ENCODE results near the gene NEDD4L. TPM values are rescaled to one million over a fixed set of nuclear protein-coding genes. Genes with fewer than 3 reads are reported as not detected.

Gene NEDD4L
- total RNA-seq, 1 donor from 2014 or later: 93.9 TPM

- H3K27me3 ChIP-seq (ENCODE audit: insufficient read depth, low read length): no peaks in the 10 kb centered on the region
- H3K27ac ChIP-seq (ENCODE audit: low read depth, low read length): no peak overlapping the region
- Mint-ChIP-seq H3K36me3 (ENCODE audit: low read depth, unreplicated experiment) (no peaks in the 10 kb centered on the region), H3K27me3 (ENCODE audit: low read depth, unreplicated experiment) (peaks cover 23% of the 10 kb centered on the region), H3K4me3 (ENCODE audit: unreplicated experiment) (no peak overlapping the region), H3K9me3 (ENCODE audit: unreplicated experiment) (no peaks in the 10 kb centered on the region), H3K27ac (ENCODE audit: unreplicated experiment) (no peak overlapping the region), H3K4me1 (ENCODE audit: low read depth, unreplicated experiment) (no peaks in the 10 kb centered on the region)
- no peak for TF ChIP-seq EZH2 (IDR thresholded peaks at IDR 0.05; ENCODE audit: insufficient read depth, low read length)
- TF ChIP-seq, protein P1, sequence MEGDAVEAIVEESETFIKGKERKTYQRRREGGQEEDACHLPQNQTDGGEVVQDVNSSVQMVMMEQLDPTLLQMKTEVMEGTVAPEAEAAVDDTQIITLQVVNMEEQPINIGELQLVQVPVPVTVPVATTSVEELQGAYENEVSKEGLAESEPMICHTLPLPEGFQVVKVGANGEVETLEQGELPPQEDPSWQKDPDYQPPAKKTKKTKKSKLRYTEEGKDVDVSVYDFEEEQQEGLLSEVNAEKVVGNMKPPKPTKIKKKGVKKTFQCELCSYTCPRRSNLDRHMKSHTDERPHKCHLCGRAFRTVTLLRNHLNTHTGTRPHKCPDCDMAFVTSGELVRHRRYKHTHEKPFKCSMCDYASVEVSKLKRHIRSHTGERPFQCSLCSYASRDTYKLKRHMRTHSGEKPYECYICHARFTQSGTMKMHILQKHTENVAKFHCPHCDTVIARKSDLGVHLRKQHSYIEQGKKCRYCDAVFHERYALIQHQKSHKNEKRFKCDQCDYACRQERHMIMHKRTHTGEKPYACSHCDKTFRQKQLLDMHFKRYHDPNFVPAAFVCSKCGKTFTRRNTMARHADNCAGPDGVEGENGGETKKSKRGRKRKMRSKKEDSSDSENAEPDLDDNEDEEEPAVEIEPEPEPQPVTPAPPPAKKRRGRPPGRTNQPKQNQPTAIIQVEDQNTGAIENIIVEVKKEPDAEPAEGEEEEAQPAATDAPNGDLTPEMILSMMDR (IDR thresholded peaks at IDR 0.05; ENCODE audit: insufficient read depth, low read depth, low read length): no peak
- H3K4me3 ChIP-seq (ENCODE audit: insufficient read depth, low read depth, low read length): no peak overlapping the region
- H3K9ac ChIP-seq (ENCODE audit: low read length): no peak overlapping the region
- no peaks in the 10 kb centered on the region for H3K9me3 ChIP-seq (ENCODE audit: insufficient read depth, low read depth, low read length)
- H2AFZ ChIP-seq (ENCODE audit: low read depth, low read length): no peak overlapping the region
- no peaks in the 10 kb centered on the region for H3K79me2 ChIP-seq (ENCODE audit: insufficient read depth, low read length)
- FAIRE-seq (no peak), DNase-seq (ENCODE audit: low read depth) (no peak)
- H3K4me2 ChIP-seq (ENCODE audit: low read length): no peak overlapping the region
- no peaks in the 10 kb centered on the region for H3K4me1 ChIP-seq (ENCODE audit: insufficient read depth, low read length)
- H3K36me3 ChIP-seq (ENCODE audit: insufficient read depth, low read length): no peaks in the 10 kb centered on the region
- H4K20me1 ChIP-seq (ENCODE audit: insufficient read depth, low read length): no peaks in the 10 kb centered on the region
Measured at GRCh38 chr18:58408665-58409064, 364.6 kb downstream of the NEDD4L start.

DNA sequence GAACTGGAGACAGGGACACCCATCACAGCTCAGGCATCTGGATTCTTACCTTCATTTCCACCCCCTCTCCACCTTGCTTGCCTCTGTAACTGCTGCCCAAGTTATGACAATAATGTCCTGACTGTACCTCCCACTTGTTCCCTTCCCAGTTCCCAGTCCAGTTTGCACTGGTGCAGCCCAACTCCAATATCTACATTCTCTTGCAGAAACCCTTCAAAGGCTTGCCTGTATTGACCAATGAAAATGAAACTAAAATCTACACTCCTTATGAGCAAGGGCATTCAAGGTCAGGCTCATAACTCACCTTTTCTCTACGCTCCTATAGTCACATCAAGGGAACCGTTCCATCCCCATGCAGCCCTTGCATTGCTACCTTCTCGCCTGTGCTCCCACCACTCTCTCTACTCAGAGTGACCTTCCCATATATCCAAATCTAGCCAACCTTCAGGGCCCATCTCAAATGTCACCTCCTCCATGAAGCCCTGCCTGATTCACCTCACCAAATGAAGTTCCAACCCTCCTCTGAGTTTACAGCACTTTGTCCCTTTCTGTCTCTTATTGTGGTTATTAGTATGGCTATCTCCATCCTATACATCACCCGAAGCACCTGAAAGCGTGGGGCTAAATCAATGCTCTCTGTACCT is 365.9 kb downstream of the NEDD4L start:
- Histone ChIP-seq H3K4me1 (ENCODE audit: insufficient read depth, low read length) (no peaks in the 10 kb centered on the region), H3K9ac (ENCODE audit: low read length) (no peak overlapping the region), H3K9me3 (ENCODE audit: insufficient read depth, low read depth, low read length) (no peaks in the 10 kb centered on the region), H3K27ac (ENCODE audit: low read depth, low read length) (no peak overlapping the region), H3K27me3 (ENCODE audit: insufficient read depth, low read length) (no peaks in the 10 kb centered on the region), H3K4me2 (ENCODE audit: low read length) (no peak overlapping the region), H3K4me3 (ENCODE audit: insufficient read depth, low read depth, low read length) (no peak overlapping the region), H3K79me2 (ENCODE audit: insufficient read depth, low read length) (no peaks in the 10 kb centered on the region), H4K20me1 (ENCODE audit: insufficient read depth, low read length) (no peaks in the 10 kb centered on the region), H3K36me3 (ENCODE audit: insufficient read depth, low read length) (no peaks in the 10 kb centered on the region), H2AFZ (ENCODE audit: low read depth, low read length) (no peak overlapping the region)
- no peaks in the 10 kb centered on the region for H3K9me3 Mint-ChIP-seq (ENCODE audit: unreplicated experiment)
- H3K4me3 Mint-ChIP-seq (ENCODE audit: unreplicated experiment): no peak overlapping the region
- TF ChIP-seq, protein P1 (IDR thresholded peaks at IDR 0.05; ENCODE audit: insufficient read depth, low read depth, low read length): no peak
- TF ChIP-seq EZH2 (IDR thresholded peaks at IDR 0.05; ENCODE audit: insufficient read depth, low read length): no peak
- no peak for FAIRE-seq
- H3K27me3 Mint-ChIP-seq (ENCODE audit: low read depth, unreplicated experiment): peaks cover 32% of the 10 kb centered on the region
- no peak for DNase-seq (ENCODE audit: low read depth)
- H3K27ac Mint-ChIP-seq (ENCODE audit: unreplicated experiment): no peak overlapping the region
- no peaks in the 10 kb centered on the region for H3K36me3 Mint-ChIP-seq (ENCODE audit: low read depth, unreplicated experiment)
- H3K4me1 Mint-ChIP-seq (ENCODE audit: low read depth, unreplicated experiment): no peaks in the 10 kb centered on the region

DNA sequence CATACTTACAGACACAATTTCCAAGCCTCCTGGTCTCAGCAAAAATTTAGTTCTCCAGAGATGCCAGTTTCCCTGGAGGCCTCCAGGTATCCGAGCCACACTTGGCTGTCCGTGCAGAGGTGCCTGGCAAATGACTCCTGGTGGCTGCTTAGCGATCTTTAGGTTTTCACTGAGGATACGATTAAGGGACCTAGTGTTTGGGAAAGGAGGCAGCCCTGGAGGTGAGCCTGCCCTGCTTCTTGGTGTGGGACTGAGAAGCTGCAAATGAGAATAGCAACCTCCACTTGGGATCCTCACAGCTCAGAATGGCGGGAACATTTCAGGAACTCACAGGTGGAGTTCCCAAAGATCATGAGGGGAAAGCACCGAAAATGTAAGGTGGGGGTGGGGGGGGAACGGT is 367.3 kb downstream of the NEDD4L start:
- no peak for TF ChIP-seq EZH2 (IDR thresholded peaks at IDR 0.05; ENCODE audit: insufficient read depth, low read length)
- TF ChIP-seq, protein P1 (IDR thresholded peaks at IDR 0.05; ENCODE audit: insufficient read depth, low read depth, low read length): no peak
- peaks cover 29% of the 10 kb centered on the region for H3K27me3 Mint-ChIP-seq (ENCODE audit: low read depth, unreplicated experiment)
- Histone ChIP-seq H3K9me3 (ENCODE audit: insufficient read depth, low read depth, low read length) (no peaks in the 10 kb centered on the region), H3K4me2 (ENCODE audit: low read length) (no peak overlapping the region), H2AFZ (ENCODE audit: low read depth, low read length) (no peak overlapping the region), H3K79me2 (ENCODE audit: insufficient read depth, low read length) (no peaks in the 10 kb centered on the region), H3K4me1 (ENCODE audit: insufficient read depth, low read length) (peaks cover 6% of the 10 kb centered on the region), H4K20me1 (ENCODE audit: insufficient read depth, low read length) (no peaks in the 10 kb centered on the region), H3K4me3 (ENCODE audit: insufficient read depth, low read depth, low read length) (no peak overlapping the region), H3K36me3 (ENCODE audit: insufficient read depth, low read length) (no peaks in the 10 kb centered on the region), H3K27me3 (ENCODE audit: insufficient read depth, low read length) (no peaks in the 10 kb centered on the region), H3K27ac (ENCODE audit: low read depth, low read length) (no peak overlapping the region), H3K9ac (ENCODE audit: low read length) (no peak overlapping the region)
- no peak overlapping the region for H3K27ac Mint-ChIP-seq (ENCODE audit: unreplicated experiment)
- H3K4me3 Mint-ChIP-seq (ENCODE audit: unreplicated experiment): no peak overlapping the region
- no peaks in the 10 kb centered on the region for H3K36me3 Mint-ChIP-seq (ENCODE audit: low read depth, unreplicated experiment)
- peaks cover 4% of the 10 kb centered on the region for H3K4me1 Mint-ChIP-seq (ENCODE audit: low read depth, unreplicated experiment)
- H3K9me3 Mint-ChIP-seq (ENCODE audit: unreplicated experiment): no peaks in the 10 kb centered on the region
- DNase-seq (ENCODE audit: low read depth): no peak
- FAIRE-seq: no peak
